ENCODE data around the gene GMNN.

DNA sequence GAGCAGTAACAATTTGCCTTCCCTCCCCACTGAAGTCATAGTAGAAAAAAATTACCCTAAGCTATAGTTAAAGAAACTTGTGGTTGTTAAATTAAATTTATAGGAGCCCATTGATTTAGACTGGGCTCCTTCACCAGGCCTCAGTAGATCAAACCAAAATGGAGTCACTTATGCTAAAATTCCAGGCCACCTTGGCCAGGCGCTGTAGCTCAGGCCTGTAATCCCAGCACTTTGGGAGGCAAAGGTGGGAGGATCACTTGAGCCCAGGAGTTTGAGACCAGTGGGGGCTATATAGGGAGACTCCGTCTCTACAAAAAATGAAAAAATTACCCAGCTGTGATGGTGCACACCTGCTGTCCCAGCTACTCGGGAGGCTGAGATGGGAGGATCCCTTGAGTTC is 15.0 kb upstream of the GMNN start:
- TF ChIP-seq, protein P1, sequence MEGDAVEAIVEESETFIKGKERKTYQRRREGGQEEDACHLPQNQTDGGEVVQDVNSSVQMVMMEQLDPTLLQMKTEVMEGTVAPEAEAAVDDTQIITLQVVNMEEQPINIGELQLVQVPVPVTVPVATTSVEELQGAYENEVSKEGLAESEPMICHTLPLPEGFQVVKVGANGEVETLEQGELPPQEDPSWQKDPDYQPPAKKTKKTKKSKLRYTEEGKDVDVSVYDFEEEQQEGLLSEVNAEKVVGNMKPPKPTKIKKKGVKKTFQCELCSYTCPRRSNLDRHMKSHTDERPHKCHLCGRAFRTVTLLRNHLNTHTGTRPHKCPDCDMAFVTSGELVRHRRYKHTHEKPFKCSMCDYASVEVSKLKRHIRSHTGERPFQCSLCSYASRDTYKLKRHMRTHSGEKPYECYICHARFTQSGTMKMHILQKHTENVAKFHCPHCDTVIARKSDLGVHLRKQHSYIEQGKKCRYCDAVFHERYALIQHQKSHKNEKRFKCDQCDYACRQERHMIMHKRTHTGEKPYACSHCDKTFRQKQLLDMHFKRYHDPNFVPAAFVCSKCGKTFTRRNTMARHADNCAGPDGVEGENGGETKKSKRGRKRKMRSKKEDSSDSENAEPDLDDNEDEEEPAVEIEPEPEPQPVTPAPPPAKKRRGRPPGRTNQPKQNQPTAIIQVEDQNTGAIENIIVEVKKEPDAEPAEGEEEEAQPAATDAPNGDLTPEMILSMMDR (conservative IDR thresholded peaks at IDR 0.05; ENCODE audit: low read depth, low read length), result no peak
- TF ChIP-seq EZH2 (IDR thresholded peaks at IDR 0.05; ENCODE audit: borderline replicate concordance, low read depth, low read length, poor library complexity, severe bottlenecking), result no peak
